Testis (tissue), 2 donors: ENCODE measurements around the gene TFAP2B.

Experiments used
- POLR2A ChIP-seq: fragments of 450-650 bp; IDR thresholded peaks from one replicate; pipeline ENCODE4 v1.6.1; 2017; ENCODE audit warnings: antibody characterized with exemption, mild to moderate bottlenecking, moderate library complexity
- TF ChIP-seq, protein P1 (sequence below), 3 experiments: fragments of 450-650 bp in 2 of 3; fragments of 200-600 bp in 1 of 3; sonication (generic) in 1 of 3; IDR thresholded peaks; one replicate each; pipeline ENCODE4 v1.5.1; 2016 to 2019; ENCODE audit warnings: antibody characterized with exemption in 3 of 3, mild to moderate bottlenecking in 2 of 3, moderate library complexity in 1 of 3

DNA sequence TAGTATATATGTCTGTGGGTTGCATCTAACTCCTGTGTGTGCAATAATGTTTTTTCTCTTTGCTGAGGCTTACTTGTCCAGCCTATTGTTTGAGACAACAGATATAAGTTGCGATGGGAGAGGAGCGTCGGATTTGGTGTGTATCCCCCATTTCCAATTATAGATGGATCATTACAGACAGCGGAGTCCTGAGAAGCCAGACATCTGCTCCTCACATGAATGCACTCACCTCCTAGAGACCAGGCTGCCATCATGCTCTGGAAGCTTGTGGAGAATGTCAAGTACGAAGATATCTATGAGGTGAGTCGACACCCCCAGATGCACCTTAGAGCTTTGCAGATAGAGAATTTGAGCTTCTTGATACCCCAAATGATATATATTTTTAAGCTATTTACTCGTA lies at the start of gene TFAP2B:
- TF ChIP-seq, protein P1, sequence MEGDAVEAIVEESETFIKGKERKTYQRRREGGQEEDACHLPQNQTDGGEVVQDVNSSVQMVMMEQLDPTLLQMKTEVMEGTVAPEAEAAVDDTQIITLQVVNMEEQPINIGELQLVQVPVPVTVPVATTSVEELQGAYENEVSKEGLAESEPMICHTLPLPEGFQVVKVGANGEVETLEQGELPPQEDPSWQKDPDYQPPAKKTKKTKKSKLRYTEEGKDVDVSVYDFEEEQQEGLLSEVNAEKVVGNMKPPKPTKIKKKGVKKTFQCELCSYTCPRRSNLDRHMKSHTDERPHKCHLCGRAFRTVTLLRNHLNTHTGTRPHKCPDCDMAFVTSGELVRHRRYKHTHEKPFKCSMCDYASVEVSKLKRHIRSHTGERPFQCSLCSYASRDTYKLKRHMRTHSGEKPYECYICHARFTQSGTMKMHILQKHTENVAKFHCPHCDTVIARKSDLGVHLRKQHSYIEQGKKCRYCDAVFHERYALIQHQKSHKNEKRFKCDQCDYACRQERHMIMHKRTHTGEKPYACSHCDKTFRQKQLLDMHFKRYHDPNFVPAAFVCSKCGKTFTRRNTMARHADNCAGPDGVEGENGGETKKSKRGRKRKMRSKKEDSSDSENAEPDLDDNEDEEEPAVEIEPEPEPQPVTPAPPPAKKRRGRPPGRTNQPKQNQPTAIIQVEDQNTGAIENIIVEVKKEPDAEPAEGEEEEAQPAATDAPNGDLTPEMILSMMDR (IDR thresholded peaks at IDR 0.05), result no peak
- TF ChIP-seq POLR2A, result no peak
